Endothelial cell of hepatic sinusoid (primary cell): ENCODE results near the gene SYT6.

Experiments
- in situ Hi-C: cut with HindIII; loops from 2 replicates; pipeline ENCODE4 v1.10.0; 2017; ENCODE audit warnings: low sequenced_read_pairs

SYT6 gene

DNA sequence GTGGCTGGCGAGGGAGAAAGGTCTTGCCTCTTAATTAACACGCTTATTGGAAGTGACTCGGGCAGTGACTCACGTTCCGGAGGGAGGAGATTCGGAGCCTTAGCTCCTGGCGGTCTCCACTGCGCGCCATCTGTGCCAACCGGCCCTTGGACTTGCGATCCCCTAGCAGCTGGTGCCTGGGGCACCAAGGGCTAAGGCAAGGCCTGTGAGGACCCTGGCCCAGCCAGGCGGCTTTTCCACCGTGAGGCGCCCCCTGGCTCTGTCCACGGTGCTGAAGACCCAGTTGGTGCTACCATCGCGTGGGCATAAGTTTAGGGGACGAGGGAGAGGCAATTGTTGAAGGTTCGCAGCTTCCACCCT lies 1.3 kb upstream of the SYT6 start:
- in situ Hi-C loops, result no loop called here

DNA sequence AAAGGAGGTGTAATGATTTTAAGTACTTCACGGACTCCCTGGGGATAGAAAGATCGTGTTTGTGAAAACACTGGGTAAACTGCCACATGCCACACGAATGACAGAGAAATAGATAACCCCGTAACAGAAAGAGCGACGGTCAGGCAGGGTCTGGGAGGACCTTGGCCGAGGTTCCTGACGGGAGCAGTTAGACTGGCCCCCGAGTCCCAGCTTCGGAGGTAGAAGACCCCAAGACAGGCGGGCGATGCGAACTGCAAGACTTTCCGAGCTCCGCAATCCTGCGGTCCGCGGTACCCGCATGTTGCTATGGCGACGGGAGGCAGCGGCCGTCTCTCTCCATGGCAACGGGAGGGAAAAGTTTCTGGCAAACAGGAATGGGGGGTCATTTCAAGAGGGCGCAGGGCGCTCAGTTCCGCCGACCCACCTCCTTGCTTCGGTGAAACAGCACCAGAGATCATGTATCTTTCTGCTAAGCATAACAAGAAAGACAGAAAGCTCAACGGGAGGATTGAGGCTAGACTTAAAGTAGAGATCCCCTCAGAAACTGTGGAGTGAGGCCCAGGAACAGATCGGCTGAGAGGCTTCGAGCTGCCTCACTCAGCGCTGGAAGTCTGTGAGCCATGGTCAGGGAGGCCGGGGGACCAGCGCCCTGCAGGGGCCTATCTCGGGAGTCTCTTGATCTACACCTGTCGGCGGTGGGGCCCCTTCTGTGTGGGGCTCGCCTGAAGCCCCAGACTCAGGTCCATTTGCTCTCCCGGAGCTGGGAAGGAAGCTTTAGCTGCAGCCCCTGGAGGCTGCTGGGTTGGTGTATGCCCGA lies 685 bp upstream of the SYT6 start:
- in situ Hi-C loops, result no loop called here

DNA sequence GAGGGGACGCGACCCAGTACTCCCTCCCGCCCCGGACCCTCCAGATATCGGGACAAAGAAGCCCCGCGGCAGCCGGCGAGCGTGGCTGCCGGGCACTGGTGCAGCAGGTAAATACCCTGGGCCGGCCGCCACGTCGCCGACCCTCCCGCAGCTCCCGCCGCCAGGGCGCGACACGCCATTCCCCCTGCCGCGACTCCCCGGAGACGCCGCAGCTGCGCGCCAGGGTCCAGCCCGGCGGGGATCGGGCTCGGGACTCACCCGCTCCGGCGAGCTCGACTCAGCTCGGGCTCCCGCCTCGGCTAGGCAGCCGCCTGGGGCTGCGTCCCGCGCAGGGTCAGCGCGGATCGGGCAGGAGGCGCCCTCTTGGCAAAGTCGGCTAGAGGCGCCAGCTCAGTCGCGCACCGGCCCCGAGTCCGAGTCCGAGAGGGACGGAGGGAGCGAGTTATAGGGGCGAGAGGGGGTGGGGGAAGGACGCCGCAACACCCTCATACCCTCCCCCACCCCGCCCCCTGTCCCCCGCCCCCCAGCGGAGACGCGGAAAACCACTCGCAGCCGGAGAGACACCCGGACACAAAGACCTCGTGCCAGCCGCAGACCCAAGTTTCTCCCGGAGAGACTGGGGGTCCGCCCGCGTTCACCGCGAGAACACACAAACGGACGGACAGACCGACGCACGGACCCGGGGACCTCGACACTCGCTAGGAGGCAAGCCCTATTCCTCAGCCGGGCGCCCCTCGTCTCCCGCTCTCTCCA lies 985 bp downstream of the SYT6 start:
- in situ Hi-C loops, result no loop called here

DNA sequence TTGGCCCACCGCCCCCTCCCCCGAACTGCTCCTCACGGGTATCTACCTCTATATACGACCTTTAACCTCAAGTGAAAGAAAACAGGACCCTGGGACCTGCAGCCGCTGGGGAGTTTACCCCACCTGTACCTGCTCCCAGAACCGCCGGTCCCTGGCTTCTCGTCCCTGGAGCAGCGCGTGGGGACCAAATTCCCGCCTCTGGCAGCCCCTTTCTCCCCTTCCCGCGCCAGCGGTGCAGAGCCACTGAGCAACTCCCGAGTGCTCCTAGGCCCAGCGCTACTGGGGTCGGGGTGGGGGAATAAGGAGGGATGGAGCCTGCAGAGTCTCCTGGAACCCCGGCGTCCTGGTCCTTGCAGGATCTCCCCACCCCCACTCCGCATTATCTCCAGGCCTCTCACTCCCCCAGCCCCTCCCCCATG lies 1.6 kb downstream of the SYT6 start:
- in situ Hi-C loops, result no loop called here

DNA sequence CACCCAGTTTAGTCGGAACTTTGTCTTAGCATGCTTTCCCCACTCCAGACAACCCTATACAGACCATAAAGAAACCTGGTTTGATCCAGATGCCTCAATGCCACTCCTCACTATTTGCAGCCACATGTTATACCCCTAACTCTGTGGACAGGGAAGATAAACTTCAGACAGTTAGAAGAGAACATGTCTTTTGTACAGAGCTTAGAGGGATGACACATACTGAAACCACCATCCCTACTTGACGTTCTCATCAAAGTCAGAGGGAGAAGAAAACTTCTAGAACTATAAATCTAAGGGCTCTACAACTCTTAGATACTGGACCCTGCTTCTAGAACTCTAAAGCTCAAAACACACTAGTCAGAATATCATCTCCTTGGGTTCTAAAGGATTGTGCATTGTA lies 3.7 kb downstream of the SYT6 start:
- in situ Hi-C loops, result no loop called here

DNA sequence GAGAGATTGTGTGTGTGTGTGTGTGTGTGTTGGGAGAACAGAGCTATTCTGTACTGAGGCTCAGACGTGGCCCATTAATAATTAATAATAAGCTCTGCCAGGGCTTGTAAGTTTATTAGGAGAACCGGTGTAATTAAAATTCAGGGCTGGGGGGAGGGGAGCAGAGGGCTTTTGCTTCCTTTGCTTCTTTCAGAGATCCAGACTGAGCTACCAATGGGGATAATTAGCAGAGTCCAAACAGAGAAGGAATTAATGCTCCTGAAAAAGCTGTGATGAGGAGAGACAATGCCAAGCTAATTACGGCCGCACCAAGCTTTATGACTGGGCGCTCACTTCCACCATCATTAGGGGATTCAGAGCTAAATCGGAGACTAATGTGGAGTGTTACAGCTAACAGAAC lies 4.5 kb downstream of the SYT6 start:
- in situ Hi-C loops, result no loop called here

DNA sequence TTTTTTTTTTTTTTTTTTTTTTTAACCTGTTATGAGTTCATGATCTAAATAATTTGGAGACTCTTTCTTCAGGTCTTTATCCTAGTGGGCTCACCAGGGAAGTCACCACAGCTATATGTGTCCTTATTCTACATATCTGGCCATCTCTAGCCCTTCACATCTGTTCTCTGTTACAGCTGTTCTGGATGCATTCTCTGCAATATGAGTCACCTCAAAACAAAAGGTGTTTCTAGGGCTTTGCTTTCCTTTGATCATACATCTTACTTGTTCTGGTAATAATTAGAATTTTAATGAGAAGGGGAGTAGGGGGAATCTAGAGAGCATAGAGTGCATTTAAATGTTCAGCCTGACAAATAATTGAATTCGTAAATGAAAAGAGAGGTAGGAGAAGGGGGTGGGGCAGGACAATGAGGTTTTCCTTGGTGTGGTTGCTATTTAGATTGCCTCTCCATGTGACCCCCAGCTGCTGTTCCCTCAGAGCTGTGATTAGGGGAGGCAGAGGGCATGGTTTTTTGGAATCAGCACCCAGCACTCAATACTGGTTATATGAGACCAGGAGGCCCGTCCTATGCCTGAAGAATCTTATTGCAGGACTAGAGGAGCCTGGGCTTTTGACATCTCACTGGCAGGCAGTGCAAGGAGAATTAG lies 8.0 kb downstream of the SYT6 start:
- in situ Hi-C loops, result no loop called here

DNA sequence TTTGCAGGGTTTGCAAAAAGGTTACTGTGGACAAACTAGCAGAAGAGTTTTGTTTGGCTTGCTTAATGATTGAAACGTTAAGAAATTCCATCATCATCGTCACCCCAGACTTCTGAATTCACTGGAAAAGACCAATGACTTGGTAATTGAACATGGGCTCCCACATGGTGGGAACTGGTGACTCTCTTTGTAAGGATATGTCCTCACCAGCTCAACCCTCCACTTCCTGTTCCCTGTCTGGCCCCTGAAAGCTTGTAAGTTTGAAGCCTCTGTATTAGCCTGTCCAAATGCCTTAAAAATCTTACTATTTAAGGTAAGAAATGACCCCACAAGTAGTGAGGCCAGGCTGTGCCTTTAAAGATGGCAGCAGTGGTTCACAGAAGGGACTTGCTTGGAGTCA lies 9.7 kb downstream of the SYT6 start:
- in situ Hi-C loops, result no loop called here

DNA sequence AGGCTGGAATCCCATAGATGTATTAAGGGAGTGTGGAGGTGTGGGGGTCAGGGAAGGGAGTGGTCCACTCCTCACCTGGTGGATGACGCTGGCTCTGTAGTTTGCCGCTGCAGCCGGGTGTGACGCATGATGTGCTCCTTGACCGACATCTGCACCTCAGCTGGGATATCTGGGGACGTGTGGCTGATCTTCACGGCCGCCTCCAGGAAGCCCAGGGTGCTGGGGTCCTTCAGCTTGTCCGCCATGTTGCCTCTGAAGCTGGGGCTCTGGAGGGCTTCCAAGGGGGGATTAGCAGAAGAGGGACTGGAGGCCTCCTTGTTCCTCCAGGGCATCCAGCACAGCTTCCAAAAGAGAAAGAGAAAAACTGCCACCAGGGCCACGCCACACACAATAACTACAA lies 14.1 kb downstream of the SYT6 start:
- in situ Hi-C loops, result no loop called here

DNA sequence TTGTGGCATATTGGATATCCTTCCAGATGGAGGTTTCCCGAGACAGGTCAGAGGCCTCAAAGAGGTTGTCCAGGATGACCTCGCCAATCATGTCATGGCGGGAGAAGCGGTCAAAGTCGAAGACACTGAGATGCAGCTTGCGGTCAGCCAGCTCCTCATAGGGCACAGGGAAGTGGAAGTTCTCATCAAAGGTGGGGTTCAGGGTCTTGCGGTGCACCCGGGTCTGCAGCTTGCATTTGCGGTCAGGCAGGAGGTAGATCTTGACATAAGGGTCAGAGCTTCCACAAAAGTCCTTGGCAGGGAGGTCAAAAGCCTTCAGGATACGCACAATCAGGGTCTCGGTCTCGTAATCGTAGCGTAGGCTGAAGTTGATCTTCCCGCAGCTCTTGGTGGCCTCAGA lies 16.2 kb downstream of the SYT6 start:
- in situ Hi-C loops, result no loop called here

DNA sequence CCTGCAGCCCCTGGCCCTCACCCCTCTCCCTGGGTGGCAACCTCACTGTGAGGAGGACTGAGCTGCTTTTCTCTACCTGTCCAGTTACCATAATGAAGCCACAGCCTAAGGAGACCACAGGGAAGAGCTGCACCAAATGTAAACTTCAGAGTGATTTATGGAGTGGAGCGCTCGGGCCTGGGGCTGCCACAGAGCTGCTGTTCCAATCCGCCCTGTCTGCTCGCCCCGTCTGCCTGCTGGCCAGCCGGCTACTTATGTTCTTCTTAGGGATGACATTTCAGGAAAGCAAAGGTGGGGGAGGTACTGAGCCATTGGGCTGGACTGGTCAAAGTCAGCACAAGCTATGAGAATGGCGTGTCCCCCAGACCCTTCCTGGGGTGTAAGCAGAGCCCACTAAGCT lies 17.9 kb downstream of the SYT6 start:
- in situ Hi-C loops, result no loop called here

DNA sequence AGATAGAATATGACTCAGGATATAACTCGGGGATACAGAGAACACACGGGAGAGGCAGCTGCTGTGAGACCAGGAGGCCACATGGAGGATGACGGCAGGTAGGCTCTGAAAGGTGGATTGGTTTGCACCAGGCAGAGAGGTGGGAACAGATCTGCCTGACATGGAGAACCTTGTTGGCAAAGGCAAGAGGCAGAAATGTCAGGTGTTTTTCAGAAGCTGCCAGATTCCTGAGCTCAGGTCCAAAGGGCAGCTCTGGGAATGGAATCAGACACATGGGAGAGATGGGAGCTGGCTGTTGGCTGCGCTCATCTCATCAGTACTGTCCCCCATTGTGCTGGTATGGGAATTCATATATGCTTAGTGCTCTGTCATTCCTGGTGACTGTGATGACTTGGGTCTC lies 19.2 kb downstream of the SYT6 start:
- in situ Hi-C loops, result no loop called here

DNA sequence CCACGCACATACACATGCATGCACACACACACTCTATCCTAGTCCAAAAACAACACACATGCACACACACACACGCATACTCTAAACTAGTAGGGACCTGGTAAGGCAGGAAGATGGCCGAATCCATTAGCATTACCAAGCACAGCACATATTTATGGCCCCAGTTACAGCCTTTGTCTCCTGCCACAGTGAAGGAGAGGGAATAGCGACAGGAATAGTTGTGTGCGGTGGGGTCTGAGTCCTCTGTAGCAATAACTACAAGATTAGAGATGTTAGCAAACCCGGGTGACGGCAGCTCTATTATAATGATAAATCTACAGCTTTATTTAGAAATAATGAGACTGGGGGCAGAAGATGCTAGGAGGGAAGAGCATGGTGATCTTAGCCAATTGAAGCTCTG lies 20.5 kb downstream of the SYT6 start:
- in situ Hi-C loops, result no loop called here

DNA sequence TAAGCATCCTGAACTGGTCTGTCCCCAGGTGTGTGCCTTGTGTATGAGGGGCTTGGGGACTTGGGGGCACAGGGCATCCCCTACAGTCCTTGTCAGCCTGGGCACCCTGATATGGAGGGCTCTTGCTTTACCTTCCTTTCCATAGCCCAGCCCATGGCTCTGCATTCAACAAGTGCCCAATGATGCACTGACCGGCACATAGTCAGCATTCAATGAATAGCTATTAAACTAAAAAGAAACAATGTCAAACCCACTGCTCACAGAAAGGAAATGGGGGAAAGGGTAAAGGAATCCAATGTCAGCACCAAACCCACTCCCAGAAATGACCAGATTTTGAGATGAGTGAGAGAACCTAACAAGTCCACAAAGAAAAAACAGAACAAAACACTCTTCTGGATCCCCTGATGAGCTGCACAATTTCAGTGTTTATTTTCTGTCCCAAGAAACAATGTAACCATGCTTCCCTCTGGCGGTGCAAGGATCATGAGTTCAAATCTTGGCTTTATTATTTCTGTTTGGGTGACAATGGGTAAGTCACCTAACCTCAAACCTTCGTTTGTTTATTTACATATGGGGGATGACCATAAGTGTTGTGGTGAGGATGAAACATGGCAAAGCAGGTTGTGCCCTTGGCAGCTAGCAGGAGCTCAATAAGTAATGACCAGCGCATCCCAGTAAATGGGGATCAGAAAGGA lies 22.0 kb downstream of the SYT6 start:
- in situ Hi-C loops, result no loop called here

DNA sequence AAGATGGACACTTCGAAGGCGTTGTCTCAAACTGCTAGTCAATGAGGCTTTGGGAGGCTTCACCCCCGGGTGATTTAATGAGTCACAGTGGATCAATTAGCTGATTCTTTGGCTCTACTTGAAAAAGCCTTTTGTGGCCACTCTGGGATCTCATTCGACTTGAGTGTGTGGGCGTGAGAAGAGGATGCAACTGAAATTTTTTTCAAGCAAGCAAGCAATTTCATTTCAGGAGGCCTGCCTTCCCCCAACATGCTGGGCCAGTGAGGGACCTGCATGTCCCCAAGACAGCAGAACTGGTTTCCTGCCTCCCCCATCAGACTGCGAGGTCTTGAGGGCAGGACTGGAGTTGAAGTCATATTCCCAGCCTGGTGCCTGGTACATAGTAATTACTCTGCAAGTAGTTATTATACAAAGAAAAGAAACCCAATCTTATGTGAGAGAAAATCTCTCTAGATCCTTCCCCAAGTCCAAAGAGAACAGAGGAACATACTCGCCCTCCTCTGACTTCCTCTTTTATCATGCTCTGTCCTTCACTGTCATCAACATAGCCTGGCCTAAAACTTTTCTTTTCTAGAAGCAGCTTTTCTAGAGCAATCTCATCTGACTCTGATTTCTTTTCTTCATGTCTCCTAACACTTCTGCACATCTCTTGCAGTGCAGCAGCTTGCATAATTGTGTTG lies 22.7 kb downstream of the SYT6 start:
- in situ Hi-C loops, result no loop called here

DNA sequence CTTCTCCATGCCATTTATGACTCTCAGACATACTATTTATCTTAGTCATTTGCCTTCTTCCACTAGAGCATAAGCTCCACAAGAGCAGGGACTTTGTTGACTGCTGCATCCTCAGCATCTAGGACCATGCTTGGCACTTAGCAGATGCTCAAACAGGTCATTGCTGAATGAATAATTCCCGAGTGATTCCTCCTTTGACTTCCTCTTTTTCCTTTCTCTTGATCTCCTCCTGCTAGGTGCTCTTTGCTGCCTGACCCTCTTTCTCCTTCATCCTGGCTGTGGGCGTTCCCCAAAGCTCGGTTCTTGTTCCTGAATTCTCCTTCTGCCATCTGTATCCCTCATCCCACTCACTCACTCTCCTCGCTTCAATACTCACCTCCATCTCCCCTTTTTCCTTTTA lies 23.5 kb downstream of the SYT6 start:
- in situ Hi-C loops, result no loop called here

DNA sequence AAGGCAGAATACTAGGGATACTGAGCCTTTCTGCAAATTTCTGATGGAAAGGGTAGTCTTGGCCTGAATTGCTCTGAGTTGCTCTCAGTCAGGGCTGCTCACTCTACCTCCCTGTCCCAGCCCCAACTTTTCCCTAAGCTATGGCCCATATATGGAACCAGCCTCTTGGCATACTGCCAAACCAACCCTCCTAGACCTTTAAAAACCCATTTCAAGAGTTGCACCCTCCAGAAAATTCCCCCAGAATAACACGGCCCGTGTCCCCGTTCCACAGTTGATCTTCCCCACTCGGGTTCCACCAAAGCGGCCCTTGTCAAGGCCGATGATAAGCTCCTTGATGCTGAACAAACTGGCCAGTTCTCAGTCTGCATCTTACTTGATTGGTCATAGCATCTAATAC lies 25.4 kb downstream of the SYT6 start:
- in situ Hi-C loops, result no loop called here

DNA sequence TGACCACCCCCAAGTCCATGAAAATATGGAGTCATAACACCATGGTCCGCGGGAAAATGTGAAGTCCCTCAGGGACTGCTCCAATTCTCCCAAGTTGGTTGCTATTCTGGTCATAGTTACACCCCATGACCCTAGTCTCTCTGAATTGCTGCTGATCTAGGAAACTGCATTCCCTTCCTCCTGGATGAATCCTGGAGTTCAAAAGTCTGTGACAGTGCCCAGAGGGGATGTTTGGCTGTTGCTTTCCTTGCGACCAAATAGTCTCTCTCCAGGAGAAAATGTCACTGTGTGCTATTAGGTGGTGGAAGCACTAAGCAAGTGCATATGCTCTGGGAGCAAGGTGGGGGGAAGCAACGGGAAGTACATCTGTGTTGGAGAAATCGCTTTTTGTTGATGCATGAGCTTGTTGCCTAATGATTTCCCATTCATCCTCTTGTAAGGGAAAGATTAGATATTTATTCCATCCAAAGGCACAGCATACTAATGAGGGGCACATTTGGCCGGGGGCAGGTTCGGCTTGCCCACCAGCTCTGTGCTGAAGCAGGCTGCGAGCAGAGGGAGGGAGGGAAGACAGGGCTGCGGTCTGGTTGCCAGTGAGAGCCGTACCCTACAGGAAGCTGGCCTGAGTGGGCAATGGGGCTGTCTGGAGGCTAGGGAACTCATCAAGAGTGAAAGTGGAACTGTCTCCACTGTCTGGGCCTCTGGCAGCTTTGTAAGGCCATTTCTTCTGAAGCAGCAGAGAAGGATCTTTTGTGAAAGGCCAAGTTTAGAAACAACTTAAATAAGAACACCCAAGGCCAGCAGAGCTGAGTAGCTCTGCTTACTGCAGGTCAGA lies 27.2 kb downstream of the SYT6 start:
- in situ Hi-C loops, result no loop called here

DNA sequence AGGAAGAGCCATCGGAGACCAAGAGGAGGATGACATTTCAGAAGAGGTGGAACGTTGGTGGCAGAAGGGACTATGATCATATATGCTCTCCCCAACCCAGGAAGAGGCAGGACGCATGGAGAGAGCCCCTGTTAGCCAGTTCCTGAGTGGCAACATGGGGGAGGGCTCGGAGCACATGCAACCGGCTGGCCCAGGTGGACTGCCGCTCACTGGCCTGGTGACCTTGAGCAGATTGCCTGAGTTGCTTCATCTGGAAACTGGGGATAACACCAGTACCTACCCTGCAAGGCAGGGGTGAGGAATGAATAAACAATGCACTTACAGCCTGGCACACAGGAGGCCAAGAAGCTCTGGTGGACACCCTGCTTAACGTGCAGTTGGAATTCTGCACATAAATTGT lies 29.0 kb downstream of the SYT6 start:
- in situ Hi-C loops, result no loop called here
